Measurements from ENCODE around the gene ABCB1. TPM values are rescaled to one million over a fixed set of nuclear protein-coding genes. Genes with fewer than 3 reads are reported as not detected.
A peak's percentile ranks its signal among the peaks of the same experiment; 100 is the strongest.
"Not testable (repeated sequence)": the region's sequence is repeated elsewhere in the genome, so short reads cannot be mapped to it uniquely, and the experiment has no call there.

Gene ABCB1
- total RNA-seq, 1 donor from 2014 or later: 4.3 TPM

GRCh38 chr7:87474533-87475358 is 125.9 kb downstream of the ABCB1 start:
- H3K4me1 ChIP-seq: peaks cover 21% of the 10 kb centered on the region
- intact Hi-C loops (cut with DNase I): no loop called here
- H3K9me3 ChIP-seq: no peaks in the 10 kb centered on the region
- no peak for TF ChIP-seq CTCF (IDR thresholded peaks at IDR 0.05)
- peak; percentile 56 to 71 for ATAC-seq
- no peak for DNase-seq
- no peak overlapping the region for H3K27ac ChIP-seq
- peak overlapping the region; percentile 49 for H3K4me3 ChIP-seq
- peaks cover 30% of the 10 kb centered on the region for H3K27me3 ChIP-seq (ENCODE audit: low read depth)
- no peaks in the 10 kb centered on the region for H3K36me3 ChIP-seq

- intact Hi-C loops (cut with DNase I): no loop called here
- no peak for ATAC-seq
- no peak overlapping the region for H3K27ac ChIP-seq
- H3K36me3 ChIP-seq: no peaks in the 10 kb centered on the region
- peaks cover 30% of the 10 kb centered on the region for H3K27me3 ChIP-seq (ENCODE audit: low read depth)
- H3K4me1 ChIP-seq: peaks cover 21% of the 10 kb centered on the region
- H3K4me3 ChIP-seq: no peak overlapping the region
- no peaks in the 10 kb centered on the region for H3K9me3 ChIP-seq
- no peak for TF ChIP-seq CTCF (IDR thresholded peaks at IDR 0.05)
- DNase-seq: no peak
These were observed 126.7 kb downstream of the ABCB1 start for GRCh38 chr7:87473986-87474385.

- Histone ChIP-seq H3K4me1 (peaks cover 21% of the 10 kb centered on the region), H3K9me3 (no peaks in the 10 kb centered on the region), H3K36me3 (no peaks in the 10 kb centered on the region), H3K4me3 (no peak overlapping the region), H3K27me3 (ENCODE audit: low read depth) (peaks cover 30% of the 10 kb centered on the region), H3K27ac (no peak overlapping the region)
- intact Hi-C loops (cut with DNase I): no loop called here
- no peak for TF ChIP-seq CTCF (IDR thresholded peaks at IDR 0.05)
- no peak for DNase-seq
- ATAC-seq: no peak
These were observed 127.5 kb downstream of the ABCB1 start for GRCh38 chr7:87473192-87473591.

- DNase-seq (no peak), ATAC-seq (no peak)
- intact Hi-C loops (cut with DNase I): no loop called here
- no peaks in the 10 kb centered on the region for H3K36me3 ChIP-seq
- H3K27ac ChIP-seq: no peak overlapping the region
- H3K9me3 ChIP-seq: no peaks in the 10 kb centered on the region
- TF ChIP-seq CTCF (IDR thresholded peaks at IDR 0.05): no peak
- H3K27me3 ChIP-seq (ENCODE audit: low read depth): peaks cover 20% of the 10 kb centered on the region
- no peak overlapping the region for H3K4me3 ChIP-seq
- peaks cover 21% of the 10 kb centered on the region for H3K4me1 ChIP-seq
These were observed 129.2 kb downstream of the ABCB1 start for GRCh38 chr7:87471473-87471872.

GRCh38 chr7:87469204-87469603 is 131.5 kb downstream of the ABCB1 start:
- intact Hi-C loops (cut with DNase I); H3K27ac ChIP-seq; H3K27me3 ChIP-seq (ENCODE audit: low read depth); DNase-seq; H3K4me1 ChIP-seq; ATAC-seq; H3K36me3 ChIP-seq; H3K9me3 ChIP-seq; H3K4me3 ChIP-seq: not testable (repeated sequence)

- ATAC-seq; H3K4me3 ChIP-seq; intact Hi-C loops (cut with DNase I): not testable (repeated sequence)
These were observed 135.2 kb downstream of the ABCB1 start for GRCh38 chr7:87465534-87465880.

GRCh38 chr7:87464830-87465533 is 135.7 kb downstream of the ABCB1 start:
- ATAC-seq: peak; percentile 70 to 82
- H3K27ac ChIP-seq; H3K27me3 ChIP-seq (ENCODE audit: low read depth); H3K36me3 ChIP-seq; intact Hi-C loops (cut with DNase I); H3K4me1 ChIP-seq; H3K4me3 ChIP-seq; H3K9me3 ChIP-seq: not testable (repeated sequence)
- DNase-seq: peak; percentile 53

More at GRCh38 chr7:87465534-87465880, 135.2 kb downstream of the ABCB1 start:
- not testable (repeated sequence) for H3K9me3 ChIP-seq; H3K4me1 ChIP-seq; H3K27ac ChIP-seq; H3K36me3 ChIP-seq; DNase-seq; H3K27me3 ChIP-seq (ENCODE audit: low read depth)
